Testis (tissue), 2 donors: Measurements from ENCODE around the gene EYA2.

Source experiments
- POLR2A ChIP-seq: fragments of 450-650 bp; IDR thresholded peaks from one replicate; pipeline ENCODE4 v1.6.1; 2017; ENCODE audit warnings: antibody characterized with exemption, mild to moderate bottlenecking, moderate library complexity
- TF ChIP-seq, protein P1 (sequence below), 3 experiments: fragments of 450-650 bp in 2 of 3; fragments of 200-600 bp in 1 of 3; sonication (generic) in 1 of 3; IDR thresholded peaks; one replicate each; pipeline ENCODE4 v1.5.1; 2016 to 2019; ENCODE audit warnings: antibody characterized with exemption in 3 of 3, mild to moderate bottlenecking in 2 of 3, moderate library complexity in 1 of 3

DNA sequence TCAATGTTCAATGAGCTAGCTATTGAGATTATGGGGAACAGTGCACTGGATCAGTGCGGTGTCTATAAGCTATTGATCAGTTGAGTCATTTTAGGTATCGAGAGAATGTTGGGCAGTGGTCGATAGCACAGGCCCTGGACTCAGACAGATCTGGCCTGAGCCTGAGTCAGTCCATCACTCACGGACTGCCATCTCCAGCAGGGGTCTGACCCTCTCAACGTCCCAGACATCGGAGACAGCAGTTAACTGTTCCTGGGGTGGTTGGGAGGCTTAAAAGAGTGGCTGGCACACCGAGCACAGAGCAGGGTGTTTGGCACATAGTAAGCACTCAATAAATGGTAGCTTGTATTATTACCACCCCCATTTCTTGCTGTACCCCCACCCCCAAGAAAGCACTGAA lies 9.3 kb downstream of the EYA2 start:
- TF ChIP-seq, protein P1, sequence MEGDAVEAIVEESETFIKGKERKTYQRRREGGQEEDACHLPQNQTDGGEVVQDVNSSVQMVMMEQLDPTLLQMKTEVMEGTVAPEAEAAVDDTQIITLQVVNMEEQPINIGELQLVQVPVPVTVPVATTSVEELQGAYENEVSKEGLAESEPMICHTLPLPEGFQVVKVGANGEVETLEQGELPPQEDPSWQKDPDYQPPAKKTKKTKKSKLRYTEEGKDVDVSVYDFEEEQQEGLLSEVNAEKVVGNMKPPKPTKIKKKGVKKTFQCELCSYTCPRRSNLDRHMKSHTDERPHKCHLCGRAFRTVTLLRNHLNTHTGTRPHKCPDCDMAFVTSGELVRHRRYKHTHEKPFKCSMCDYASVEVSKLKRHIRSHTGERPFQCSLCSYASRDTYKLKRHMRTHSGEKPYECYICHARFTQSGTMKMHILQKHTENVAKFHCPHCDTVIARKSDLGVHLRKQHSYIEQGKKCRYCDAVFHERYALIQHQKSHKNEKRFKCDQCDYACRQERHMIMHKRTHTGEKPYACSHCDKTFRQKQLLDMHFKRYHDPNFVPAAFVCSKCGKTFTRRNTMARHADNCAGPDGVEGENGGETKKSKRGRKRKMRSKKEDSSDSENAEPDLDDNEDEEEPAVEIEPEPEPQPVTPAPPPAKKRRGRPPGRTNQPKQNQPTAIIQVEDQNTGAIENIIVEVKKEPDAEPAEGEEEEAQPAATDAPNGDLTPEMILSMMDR (IDR thresholded peaks at IDR 0.05), result no peak
- TF ChIP-seq POLR2A, result no peak
